ENCODE measurements around the gene TMEM205. TPM values are rescaled to one million over a fixed set of nuclear protein-coding genes. Genes with fewer than 3 reads are reported as not detected.

TMEM205 gene
- total and polyA plus RNA-seq, 4 donors = 101 to 166 (median 127) TPM

- ATAC-seq (ENCODE audit: insufficient read depth, low FRiP score) (no peak), DNase-seq (no peak)
- no peak overlapping the region for H3K9ac ChIP-seq (ENCODE audit: insufficient read depth in 1 of 2, low read length in 2 of 2)
- H3K36me3 ChIP-seq (ENCODE audit: control insufficient read depth in 4 of 4, insufficient read depth in 4 of 4, low read length in 4 of 4) = peaks cover 0 to 36% (median 9%) of the 10 kb centered on the region in 4 donors
- H3K4me1 ChIP-seq (ENCODE audit: control insufficient read depth in 5 of 5, insufficient read depth in 5 of 5, low read length in 5 of 5) = no peaks in the 10 kb centered on the region
- 90 to 92% methylated on average over 7 of the region's 7 CpGs for WGBS, 2 donors
- H3K4me3 ChIP-seq = no peak overlapping the region
- peaks cover 0 to 1% (median 0%) of the 10 kb centered on the region in 4 donors for H3K9me3 ChIP-seq (ENCODE audit: control insufficient read depth in 4 of 4, insufficient read depth in 3 of 4, low read length in 3 of 4)
- no peak overlapping the region for H3K27ac ChIP-seq (ENCODE audit: low read depth in 1 of 2, low read length in 1 of 2)
- no peak for TF ChIP-seq CTCF (IDR thresholded peaks at IDR 0.05; ENCODE audit: control extremely low read depth, extremely low read depth)
- H3K27me3 ChIP-seq (ENCODE audit: control insufficient read depth in 3 of 3, insufficient read depth in 3 of 3, low read length in 2 of 3) = no peaks in the 10 kb centered on the region
Measured at GRCh38 chr19:11365557-11366117, 19.6 kb upstream of the TMEM205 start.

GRCh38 chr19:11364935-11365334, 18.9 kb upstream of the TMEM205 start:
- Histone ChIP-seq H3K27me3 (ENCODE audit: control insufficient read depth in 3 of 3, insufficient read depth in 3 of 3, low read length in 2 of 3) (no peaks in the 10 kb centered on the region), H3K4me3 (no peak overlapping the region), H3K27ac (ENCODE audit: low read depth in 1 of 2, low read length in 1 of 2) (no peak overlapping the region), H3K9ac (ENCODE audit: insufficient read depth in 1 of 2, low read length in 2 of 2) (no peak overlapping the region), H3K9me3 (ENCODE audit: control insufficient read depth in 4 of 4, insufficient read depth in 3 of 4, low read length in 3 of 4) (peaks cover 0 to 1% (median 0%) of the 10 kb centered on the region in 4 donors), H3K36me3 (ENCODE audit: control insufficient read depth in 4 of 4, insufficient read depth in 4 of 4, low read length in 4 of 4) (peaks cover 0 to 36% (median 9%) of the 10 kb centered on the region in 4 donors), H3K4me1 (ENCODE audit: control insufficient read depth in 5 of 5, insufficient read depth in 5 of 5, low read length in 5 of 5) (no peaks in the 10 kb centered on the region)
- 80 to 90% methylated on average over 5 of the region's 5 CpGs for WGBS, 2 donors
- no peak for TF ChIP-seq CTCF (IDR thresholded peaks at IDR 0.05; ENCODE audit: control extremely low read depth, extremely low read depth)
- no peak for ATAC-seq (ENCODE audit: insufficient read depth, low FRiP score)
- DNase-seq = no peak

- Histone ChIP-seq H3K9me3 (ENCODE audit: control insufficient read depth in 4 of 4, insufficient read depth in 3 of 4, low read length in 3 of 4) (peaks cover 0 to 1% (median 0%) of the 10 kb centered on the region in 4 donors), H3K36me3 (ENCODE audit: control insufficient read depth in 4 of 4, insufficient read depth in 4 of 4, low read length in 4 of 4) (peaks cover 0 to 41% (median 9%) of the 10 kb centered on the region in 4 donors), H3K27me3 (ENCODE audit: control insufficient read depth in 3 of 3, insufficient read depth in 3 of 3, low read length in 2 of 3) (no peaks in the 10 kb centered on the region), H3K4me1 (ENCODE audit: control insufficient read depth in 5 of 5, insufficient read depth in 5 of 5, low read length in 5 of 5) (no peaks in the 10 kb centered on the region), H3K27ac (ENCODE audit: low read depth in 1 of 2, low read length in 1 of 2) (no peak overlapping the region), H3K4me3 (no peak overlapping the region), H3K9ac (ENCODE audit: insufficient read depth in 1 of 2, low read length in 2 of 2) (no peak overlapping the region)
- WGBS, 2 donors = 94 to 95% methylated on average over 23 to 27 of the region's 28 CpGs
- no peak for DNase-seq
- ATAC-seq (ENCODE audit: insufficient read depth, low FRiP score) = no peak
- no peak for TF ChIP-seq CTCF (IDR thresholded peaks at IDR 0.05; ENCODE audit: control extremely low read depth, extremely low read depth)
Measured at GRCh38 chr19:11364296-11364904, 18.3 kb upstream of the TMEM205 start.

Data from lung (tissue), 12 donors.